NCI-H460 (cell line): Measurements from ENCODE around the gene PRR23A. TPM values are rescaled to one million over a fixed set of nuclear protein-coding genes. Genes with fewer than 3 reads are reported as not detected.

ENCODE experiments used
- DNase-seq: peaks from one replicate; pipeline ENCODE4 v3.0.0-alpha.2; 2016; ENCODE audit warnings: low read depth; ENCODE audit errors: extremely low read depth
- total RNA-seq: library from RNA; depleted of rRNA; stranded (reverse); fragments of >200 nt; shearing (Covaris generic); gene quantifications from 2 replicates; pipeline ENCODE4 v1.2.3, GENCODE V29; 2014; rRNA removed

Gene PRR23A
- total RNA-seq, 1 experiment from 2014 or later = not detected

DNA sequence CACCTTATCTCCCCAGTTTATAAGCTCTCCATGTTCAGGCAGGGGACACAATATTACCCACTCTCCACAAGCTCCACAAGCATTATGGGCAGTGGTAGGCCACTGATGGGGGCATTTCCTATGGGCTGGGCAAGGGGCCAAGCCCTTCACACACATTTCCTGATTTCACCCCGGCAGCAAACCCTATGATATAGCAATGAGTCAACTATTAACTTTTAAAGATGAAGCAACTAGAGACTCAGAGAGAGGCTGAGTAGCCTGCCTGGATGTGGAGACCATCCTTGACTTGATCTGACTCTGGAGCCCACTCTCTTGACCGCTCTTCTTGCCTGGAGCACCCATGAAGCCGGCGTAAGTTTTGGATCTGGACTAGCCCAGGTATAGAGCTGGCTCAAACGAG lies 31.6 kb downstream of the PRR23A start:
- no peak for DNase-seq

DNA sequence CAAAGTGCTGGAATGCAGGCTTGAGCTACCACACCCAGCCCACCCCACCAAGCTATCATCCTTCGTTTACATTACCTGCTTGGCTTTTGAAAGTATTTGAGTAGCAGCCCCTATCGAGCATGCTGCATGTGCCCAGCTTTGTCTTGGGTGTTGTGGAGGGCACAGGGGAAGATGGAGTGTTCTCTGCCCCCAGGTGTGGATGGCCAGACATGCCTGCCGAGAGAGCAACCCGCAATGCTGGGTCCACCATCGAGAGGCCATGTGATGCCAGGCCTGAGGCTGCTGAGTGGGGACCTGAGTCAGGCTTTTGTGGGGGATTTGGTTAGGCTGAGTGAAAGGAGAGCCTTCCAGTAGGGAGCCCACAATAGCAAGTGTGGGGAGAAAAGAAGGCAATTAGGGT lies 33.1 kb downstream of the PRR23A start:
- DNase-seq = no peak

DNA sequence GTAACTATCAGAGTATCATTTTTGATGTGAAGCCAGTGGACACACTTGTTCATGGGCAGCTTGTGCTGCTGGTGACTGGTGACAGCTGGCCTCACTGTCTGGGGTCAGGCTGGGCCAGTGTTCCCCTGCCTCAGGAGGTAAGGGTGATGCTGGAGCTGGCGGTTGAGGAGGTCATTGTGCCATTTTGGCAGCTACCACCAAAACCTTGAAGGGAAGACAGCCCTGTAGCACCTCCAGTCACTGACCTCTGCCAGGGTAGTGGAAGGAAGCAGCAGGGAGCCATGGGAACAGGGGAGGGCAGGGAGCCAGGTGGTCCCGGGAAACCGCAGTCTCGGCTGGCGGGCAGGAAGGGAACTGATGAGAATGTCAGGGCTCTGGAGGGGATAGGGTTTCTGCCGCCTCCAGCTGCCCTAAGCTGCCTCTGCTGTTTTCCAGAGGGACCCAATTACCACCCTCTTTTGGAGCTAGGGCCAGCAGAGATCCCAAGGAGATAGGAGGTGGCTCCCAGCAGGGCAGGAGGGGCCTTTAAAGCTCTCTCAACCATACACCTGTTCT lies 34.2 kb downstream of the PRR23A start:
- no peak for DNase-seq

DNA sequence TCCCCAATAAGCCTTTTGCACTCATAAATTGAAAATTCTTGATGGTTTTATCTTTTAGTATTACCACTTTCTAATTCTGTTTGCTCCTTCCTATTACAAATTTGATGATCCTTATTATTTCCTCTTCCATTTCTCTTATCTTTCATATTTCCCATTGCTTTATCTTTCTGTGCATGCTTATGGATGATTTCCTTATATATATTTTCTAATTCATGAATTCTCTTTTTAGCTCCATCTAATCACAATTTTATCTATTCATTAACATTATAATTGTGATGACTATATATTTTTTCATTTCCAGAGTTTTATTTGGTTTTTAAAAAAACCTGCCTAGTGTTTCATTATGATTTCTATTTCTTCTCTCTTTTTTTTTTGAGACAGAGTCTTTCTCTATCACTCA lies 41.1 kb downstream of the PRR23A start:
- no peak for DNase-seq

DNA sequence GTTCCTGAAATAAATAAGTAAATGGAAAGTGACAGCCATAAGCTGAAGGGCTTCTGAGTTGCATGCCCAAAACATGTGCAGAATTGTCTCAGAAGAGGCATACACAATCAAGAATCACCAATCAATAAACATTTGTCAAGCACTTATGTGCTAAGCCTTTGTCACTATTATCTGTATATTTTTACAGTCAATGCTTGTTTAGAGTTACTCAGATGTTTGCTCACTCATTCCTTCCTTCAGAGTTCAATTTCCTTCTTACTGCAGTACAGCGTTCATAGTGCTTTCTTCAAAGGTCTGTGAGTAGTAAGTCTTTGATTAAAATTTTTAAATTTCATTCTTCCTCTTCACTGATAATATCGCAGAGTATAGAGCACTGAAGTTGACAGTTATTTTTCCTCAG lies 41.8 kb downstream of the PRR23A start:
- no peak for DNase-seq

DNA sequence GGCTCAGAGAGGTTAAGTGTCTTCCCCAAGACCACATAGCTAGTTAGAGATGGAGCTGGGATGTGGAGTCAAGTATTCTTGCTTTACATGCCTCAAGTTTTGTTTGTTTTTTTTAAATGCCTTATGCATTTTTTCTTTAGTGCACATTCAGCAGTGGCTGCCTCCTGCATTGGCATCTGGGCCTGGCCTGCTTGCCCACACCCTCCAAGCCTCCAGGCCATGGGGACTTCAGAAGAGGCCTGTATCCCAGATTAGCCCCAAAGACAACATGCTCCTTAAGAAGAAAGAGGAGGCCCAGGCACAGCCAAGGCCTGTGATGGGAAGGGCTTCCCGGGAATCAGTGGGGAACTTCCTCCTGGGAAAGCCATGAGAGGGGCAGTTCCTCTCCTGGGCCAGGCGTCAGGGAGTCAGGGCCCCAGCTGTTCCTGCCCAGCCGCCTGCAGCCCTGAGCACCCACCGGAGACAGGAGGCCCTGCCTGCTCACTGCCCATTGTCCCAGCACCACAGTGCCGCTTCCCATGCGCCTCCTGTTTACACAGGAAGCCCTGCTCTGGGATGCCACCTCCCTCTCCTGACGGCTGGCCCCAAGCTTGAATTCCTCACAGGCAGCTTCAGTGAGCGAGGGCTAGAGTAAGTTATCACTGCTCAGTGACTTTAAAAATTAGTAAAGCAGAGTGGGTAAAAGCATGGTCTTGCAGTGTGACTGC lies 43.1 kb downstream of the PRR23A start:
- DNase-seq = no peak

DNA sequence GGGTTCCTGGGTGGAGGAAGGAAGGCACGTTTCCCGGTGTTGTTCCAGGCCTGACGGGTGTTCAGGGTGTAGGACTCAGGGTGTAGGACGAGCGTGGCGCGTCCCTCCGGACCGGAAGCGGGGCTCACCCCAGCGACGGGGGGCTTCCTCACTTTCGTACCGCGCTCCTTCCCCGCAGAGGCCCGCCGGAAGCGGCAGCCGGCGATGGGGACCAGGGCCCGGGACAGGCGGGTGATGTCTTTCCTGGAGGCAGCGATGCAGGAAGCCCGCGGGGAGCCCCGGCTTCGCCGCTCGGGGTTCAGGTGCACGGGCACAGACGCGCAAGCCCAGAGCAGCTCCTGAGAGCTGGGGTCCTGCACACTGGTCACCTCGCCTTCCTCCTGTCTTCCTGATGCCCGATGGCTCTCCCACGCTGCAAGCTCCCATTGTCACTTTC lies 45.6 kb downstream of the PRR23A start:
- DNase-seq = no peak

Other genes with a start within 250 kb of the PRR23A start
- gene PIK3CB, start 171.3 kb downstream of the PRR23A start, total RNA-seq = 15.2 and 16.5 TPM in 2 replicates
- 2.7 and 3.0 TPM in 2 replicates for gene FOXL2, start 59.1 kb downstream of the PRR23A start, total RNA-seq
- gene FOXL2NB, start 59.1 kb downstream of the PRR23A start, total RNA-seq = 1.8 and 2.9 TPM in 2 replicates
- gene PRR23B, start 14.7 kb upstream of the PRR23A start, total RNA-seq = not detected in 2 replicates
- gene PRR23C, start 38.6 kb upstream of the PRR23A start, total RNA-seq = not detected in 2 replicates